Upper lobe of right lung (tissue), 1 donor: ENCODE data around the gene WWOX. TPM values are rescaled to one million over a fixed set of nuclear protein-coding genes. Genes with fewer than 3 reads are reported as not detected.

ENCODE experiments used
- ATAC-seq: fragments of 200-7000 bp; cut with Tn5 transposase; one replicate; pipeline ENCODE4 v1.9.1; 2020; ENCODE audit warnings: mild to moderate bottlenecking, moderate library complexity
- DNase-seq: peaks from one replicate; pipeline ENCODE4 v3.0.0-alpha.2; 2020
- H3K27ac ChIP-seq: fragments of 200-600 bp; one replicate; pipeline ENCODE4 v1.8.0; 2022
- H3K27me3 ChIP-seq: fragments of 200-600 bp; one replicate; pipeline ENCODE4 v1.8.0; 2022; ENCODE audit warnings: mild to moderate bottlenecking
- H3K36me3 ChIP-seq: fragments of 200-600 bp; one replicate; pipeline ENCODE4 v1.8.0; 2022
- H3K4me1 ChIP-seq: fragments of 200-600 bp; one replicate; pipeline ENCODE4 v1.8.0; 2022
- H3K4me3 ChIP-seq: fragments of 200-600 bp; one replicate; pipeline ENCODE4 v1.8.0; 2022; ENCODE audit warnings: mild to moderate bottlenecking
- H3K9me3 ChIP-seq: fragments of 200-600 bp; one replicate; pipeline ENCODE4 v1.8.0; 2022
- intact Hi-C: fragments of 100-400 bp; cut with DNase I; formaldehyde crosslinking; loops from one replicate; pipeline ENCODE4 v1.11.0; 2022
- total RNA-seq: library from RNA; stranded (reverse); fragmentation: NEBNext Ultra II Directional; extraction: Animal tissue kit (Norgen Biotek cat#: 25700); gene quantifications from one replicate; pipeline ENCODE4 v1.2.1, GENCODE V29; 2021
- TF ChIP-seq, protein P1 (sequence below): fragments of 200-600 bp; IDR thresholded peaks from one replicate; pipeline ENCODE4 v1.8.0; 2022; ENCODE audit warnings: antibody characterized with exemption
- donor health status: DM: no; HTN: yes; CAD: no; lungs with severe emphysema.

Gene WWOX
- total RNA-seq, 1 donor from 2014 or later: 17.0 TPM

DNA sequence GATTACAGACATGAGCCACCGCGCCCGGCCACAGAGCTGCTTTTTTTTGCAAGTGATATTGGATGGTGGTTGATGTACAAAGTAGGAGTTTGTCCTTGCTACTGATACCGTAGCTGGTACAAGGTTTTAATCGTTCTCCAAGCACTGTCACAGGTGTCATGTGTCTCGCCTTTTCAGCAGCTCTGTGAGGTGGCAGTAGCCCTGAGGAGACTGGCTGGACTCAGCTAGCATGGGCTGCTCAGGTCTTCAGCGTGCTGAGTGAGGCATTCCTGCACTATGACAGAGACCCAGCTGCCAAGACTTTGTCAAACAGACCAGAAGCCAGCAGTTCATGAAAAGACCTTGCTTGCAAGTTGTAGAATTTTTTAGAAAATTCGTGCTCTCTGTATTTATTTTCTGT lies 7.2 kb downstream of the WWOX start:
- TF ChIP-seq, protein P1, sequence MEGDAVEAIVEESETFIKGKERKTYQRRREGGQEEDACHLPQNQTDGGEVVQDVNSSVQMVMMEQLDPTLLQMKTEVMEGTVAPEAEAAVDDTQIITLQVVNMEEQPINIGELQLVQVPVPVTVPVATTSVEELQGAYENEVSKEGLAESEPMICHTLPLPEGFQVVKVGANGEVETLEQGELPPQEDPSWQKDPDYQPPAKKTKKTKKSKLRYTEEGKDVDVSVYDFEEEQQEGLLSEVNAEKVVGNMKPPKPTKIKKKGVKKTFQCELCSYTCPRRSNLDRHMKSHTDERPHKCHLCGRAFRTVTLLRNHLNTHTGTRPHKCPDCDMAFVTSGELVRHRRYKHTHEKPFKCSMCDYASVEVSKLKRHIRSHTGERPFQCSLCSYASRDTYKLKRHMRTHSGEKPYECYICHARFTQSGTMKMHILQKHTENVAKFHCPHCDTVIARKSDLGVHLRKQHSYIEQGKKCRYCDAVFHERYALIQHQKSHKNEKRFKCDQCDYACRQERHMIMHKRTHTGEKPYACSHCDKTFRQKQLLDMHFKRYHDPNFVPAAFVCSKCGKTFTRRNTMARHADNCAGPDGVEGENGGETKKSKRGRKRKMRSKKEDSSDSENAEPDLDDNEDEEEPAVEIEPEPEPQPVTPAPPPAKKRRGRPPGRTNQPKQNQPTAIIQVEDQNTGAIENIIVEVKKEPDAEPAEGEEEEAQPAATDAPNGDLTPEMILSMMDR: no peak
- intact Hi-C loops: no loop called here
- Histone ChIP-seq H3K4me3 (no peak overlapping the region), H3K27ac (no peak overlapping the region), H3K4me1 (no peaks in the 10 kb centered on the region), H3K36me3 (peaks cover 21% of the 10 kb centered on the region), H3K9me3 (no peaks in the 10 kb centered on the region), H3K27me3 (no peaks in the 10 kb centered on the region)
- DNase-seq: no peak
- no peak for ATAC-seq

DNA sequence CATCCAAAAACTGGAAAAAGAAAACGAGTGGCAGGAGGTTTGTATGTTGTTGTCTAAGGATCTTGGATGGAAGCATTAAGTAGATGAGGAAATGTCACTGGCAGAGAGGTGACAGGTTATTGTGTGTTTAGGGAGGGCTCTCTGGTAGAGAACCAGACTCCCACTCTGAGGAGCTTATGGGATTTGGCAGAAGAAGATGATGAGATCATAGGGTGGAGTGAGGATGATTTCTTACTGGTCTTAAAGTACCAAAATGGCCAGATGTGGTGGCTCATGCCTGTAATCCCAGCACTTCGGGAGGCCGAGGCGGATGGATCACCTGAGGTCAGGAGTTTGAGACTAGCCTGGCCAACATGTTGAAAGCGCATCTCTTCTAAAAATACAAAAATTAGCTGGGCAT lies 9.0 kb downstream of the WWOX start:
- H3K27ac ChIP-seq: no peak overlapping the region
- no peaks in the 10 kb centered on the region for H3K9me3 ChIP-seq
- intact Hi-C loops: no loop called here
- no peak overlapping the region for H3K4me3 ChIP-seq
- H3K4me1 ChIP-seq: no peaks in the 10 kb centered on the region
- DNase-seq (no peak), ATAC-seq (no peak)
- TF ChIP-seq, protein P1: no peak
- no peaks in the 10 kb centered on the region for H3K27me3 ChIP-seq
- H3K36me3 ChIP-seq: peaks cover 21% of the 10 kb centered on the region

DNA sequence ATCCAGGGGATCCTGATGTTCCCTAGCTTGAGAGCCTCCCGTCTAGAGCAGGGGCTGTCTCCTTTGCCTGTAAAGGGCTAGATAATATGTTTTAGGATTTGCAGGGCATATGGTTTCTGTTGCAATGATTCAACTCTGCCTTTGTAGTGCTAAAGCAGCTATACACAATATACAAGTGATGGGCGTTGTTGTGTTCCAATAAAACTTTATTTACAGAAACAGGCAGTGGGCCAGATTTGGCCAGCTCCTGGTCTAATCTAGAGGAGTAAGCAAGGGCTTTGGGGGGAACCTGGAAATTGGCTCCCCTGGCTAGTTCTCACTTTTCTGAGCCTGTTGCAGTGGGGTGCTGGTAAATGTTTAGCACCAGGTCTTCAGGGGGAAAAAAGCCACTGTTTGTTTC lies 13.8 kb downstream of the WWOX start:
- intact Hi-C loops: no loop called here
- TF ChIP-seq, protein P1: no peak
- no peak overlapping the region for H3K27ac ChIP-seq
- ATAC-seq (no peak), DNase-seq (no peak)
- H3K9me3 ChIP-seq: no peaks in the 10 kb centered on the region
- H3K36me3 ChIP-seq: peaks cover 30% of the 10 kb centered on the region
- H3K27me3 ChIP-seq: no peaks in the 10 kb centered on the region
- H3K4me3 ChIP-seq: no peak overlapping the region
- H3K4me1 ChIP-seq: no peaks in the 10 kb centered on the region

DNA sequence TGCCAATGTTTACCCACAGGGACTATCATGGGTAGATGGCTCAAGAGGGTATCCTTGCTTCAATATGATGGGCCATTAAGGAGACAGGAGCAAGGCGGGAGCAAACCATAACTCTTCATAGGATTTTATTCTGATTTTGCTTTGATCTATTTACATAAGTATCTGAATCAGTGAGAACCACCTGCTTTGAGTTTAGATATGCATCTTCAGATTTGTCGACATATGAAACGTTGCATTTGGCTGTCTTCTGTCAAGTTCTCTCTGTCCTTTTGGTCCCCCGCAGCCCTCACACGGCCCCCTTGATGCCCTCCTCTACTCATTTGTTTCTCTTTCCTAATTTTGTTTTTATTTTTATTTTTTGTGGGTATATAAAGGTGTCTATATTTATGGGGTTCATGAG lies 16.2 kb downstream of the WWOX start:
- no peak overlapping the region for H3K27ac ChIP-seq
- H3K4me3 ChIP-seq: no peak overlapping the region
- TF ChIP-seq, protein P1: no peak
- DNase-seq (no peak), ATAC-seq (no peak)
- H3K9me3 ChIP-seq: no peaks in the 10 kb centered on the region
- no peaks in the 10 kb centered on the region for H3K4me1 ChIP-seq
- intact Hi-C loops: no loop called here
- no peaks in the 10 kb centered on the region for H3K27me3 ChIP-seq
- H3K36me3 ChIP-seq: peaks cover 17% of the 10 kb centered on the region

DNA sequence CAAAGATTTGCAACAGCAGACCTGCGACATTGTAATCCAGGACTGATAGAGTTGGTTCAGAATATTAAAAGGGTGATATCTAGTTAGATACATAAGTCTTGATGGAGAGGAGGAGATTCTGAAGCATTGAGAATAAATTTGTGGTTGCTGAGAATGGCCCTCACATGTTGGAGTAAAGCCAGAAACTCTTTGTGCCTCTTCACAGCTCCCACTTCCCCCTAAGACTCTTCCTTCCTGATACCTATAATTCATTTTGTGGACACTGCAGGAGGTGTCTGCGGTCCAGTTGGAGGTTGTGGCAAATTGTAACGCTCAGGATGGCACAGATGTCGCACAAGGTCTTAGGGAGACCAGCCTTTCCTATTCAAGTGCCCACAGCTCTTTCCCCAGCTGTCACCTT lies 17.5 kb downstream of the WWOX start:
- Histone ChIP-seq H3K27ac (no peak overlapping the region), H3K4me1 (no peaks in the 10 kb centered on the region), H3K36me3 (peaks cover 9% of the 10 kb centered on the region), H3K4me3 (no peak overlapping the region), H3K9me3 (no peaks in the 10 kb centered on the region), H3K27me3 (no peaks in the 10 kb centered on the region)
- DNase-seq (no peak), ATAC-seq (no peak)
- TF ChIP-seq, protein P1: no peak
- intact Hi-C loops: no loop called here

DNA sequence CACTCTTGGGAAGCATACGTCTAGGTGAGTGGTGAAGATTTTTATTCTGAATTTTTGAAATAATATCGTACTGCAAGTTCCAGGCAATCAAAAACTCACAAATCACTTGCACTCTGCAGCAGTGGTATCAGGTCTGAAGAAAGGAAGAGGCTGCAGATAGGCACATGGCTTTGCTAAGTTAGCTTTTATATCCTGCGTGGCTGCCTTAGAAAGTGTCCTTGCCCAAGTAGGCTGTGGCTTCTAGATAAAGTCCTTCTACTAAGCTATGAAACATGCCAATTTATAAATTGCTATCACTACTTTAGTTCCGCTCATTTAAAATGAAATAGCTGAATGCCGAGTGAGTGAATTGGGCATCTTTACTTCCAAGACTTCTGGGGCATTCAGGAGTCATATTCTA lies 17.9 kb downstream of the WWOX start:
- TF ChIP-seq, protein P1: no peak
- intact Hi-C loops: no loop called here
- ATAC-seq (no peak), DNase-seq (no peak)
- Histone ChIP-seq H3K27me3 (no peaks in the 10 kb centered on the region), H3K27ac (no peak overlapping the region), H3K36me3 (peaks cover 9% of the 10 kb centered on the region), H3K4me1 (no peaks in the 10 kb centered on the region), H3K4me3 (no peak overlapping the region), H3K9me3 (no peaks in the 10 kb centered on the region)
